ENCODE data around the gene GHDC. TPM values are rescaled to one million over a fixed set of nuclear protein-coding genes. Genes with fewer than 3 reads are reported as not detected.
"Not testable (repeated sequence)": the region's sequence is repeated elsewhere in the genome, so short reads cannot be mapped to it uniquely, and the experiment has no call there.

The GHDC gene
- total RNA-seq, 4 donors from 2014 or later = 8.2 to 26.8 (median 17.5) TPM

GRCh38 chr17:42146911-42147607, 47.2 kb downstream of the GHDC start:
- no peaks in the 10 kb centered on the region for H3K36me3 ChIP-seq
- DNase-seq = no peak
- TF ChIP-seq CTCF (IDR thresholded peaks at IDR 0.05) (no peak), POLR2A (IDR thresholded peaks at IDR 0.05) (no peak)
- H3K27ac ChIP-seq = no peak overlapping the region
- no peaks in the 10 kb centered on the region for H3K4me1 ChIP-seq
- H3K27me3 ChIP-seq = no peaks in the 10 kb centered on the region
- intact Hi-C loops (cut with DNase I; ENCODE audit: low total_unique reads) = no loop called here
- H3K9me3 ChIP-seq = no peaks in the 10 kb centered on the region
- no peak overlapping the region for H3K4me3 ChIP-seq

GRCh38 chr17:42143138-42143537, 51.2 kb downstream of the GHDC start:
- H3K27ac ChIP-seq; H3K27me3 ChIP-seq; H3K36me3 ChIP-seq; intact Hi-C loops (cut with DNase I; ENCODE audit: low total_unique reads); DNase-seq; H3K4me3 ChIP-seq; H3K9me3 ChIP-seq: not testable (repeated sequence)
- H3K4me1 ChIP-seq = peaks cover 0 to 13% of the 10 kb centered on the region in 2 donors

GRCh38 chr17:42142371-42142896, 51.9 kb downstream of the GHDC start:
- Histone ChIP-seq H3K27ac (no peak overlapping the region), H3K36me3 (no peaks in the 10 kb centered on the region), H3K9me3 (no peaks in the 10 kb centered on the region), H3K4me3 (no peak overlapping the region), H3K27me3 (no peaks in the 10 kb centered on the region), H3K4me1 (peaks cover 0 to 13% of the 10 kb centered on the region in 2 donors)
- no peak for DNase-seq
- intact Hi-C loops (cut with DNase I; ENCODE audit: low total_unique reads) = no loop called here
- TF ChIP-seq CTCF (IDR thresholded peaks at IDR 0.05) (no peak), POLR2A (IDR thresholded peaks at IDR 0.05) (no peak)

- DNase-seq = no peak
- H3K4me1 ChIP-seq = peaks cover 0 to 13% of the 10 kb centered on the region in 2 donors
- TF ChIP-seq CTCF (IDR thresholded peaks at IDR 0.05) (no peak), POLR2A (IDR thresholded peaks at IDR 0.05) (no peak)
- no peaks in the 10 kb centered on the region for H3K9me3 ChIP-seq
- no peak overlapping the region for H3K4me3 ChIP-seq
- H3K27ac ChIP-seq = no peak overlapping the region
- intact Hi-C loops (cut with DNase I; ENCODE audit: low total_unique reads) = no loop called here
- no peaks in the 10 kb centered on the region for H3K36me3 ChIP-seq
- H3K27me3 ChIP-seq = no peaks in the 10 kb centered on the region
Measured at GRCh38 chr17:42141382-42141781, 52.9 kb downstream of the GHDC start.

- H3K9me3 ChIP-seq; H3K4me3 ChIP-seq; intact Hi-C loops (cut with DNase I; ENCODE audit: low total_unique reads); DNase-seq; H3K36me3 ChIP-seq; H3K27me3 ChIP-seq; H3K27ac ChIP-seq: not testable (repeated sequence)
- peaks cover 0 to 13% of the 10 kb centered on the region in 2 donors for H3K4me1 ChIP-seq
Measured at GRCh38 chr17:42140690-42141089, 53.6 kb downstream of the GHDC start.

Other genes with a start within 250 kb of the GHDC start
- gene CNP, start 227.7 kb downstream of the GHDC start, total RNA-seq = 10 to 100 TPM; 10.2 to 74.7 (median 40.2) TPM
- gene DNAJC7, start 177.1 kb downstream of the GHDC start, total RNA-seq = 100 to 1,000 TPM in 1 of 4 donors, 10 to 100 TPM in 3; 25.1 to 107 (median 53.1) TPM
- 10 to 100 TPM in 3 of 4 donors, 1 to 10 TPM in 1; 2.4 to 35.4 (median 26.8) TPM for gene NKIRAS2, start 174.4 kb downstream of the GHDC start, total RNA-seq
- gene C17orf113, start 143.9 kb downstream of the GHDC start, total RNA-seq = 1 to 10 TPM in 2 of 4 donors, under 1 TPM in 1, not detected in 1; 0.77 to 3.3 (median 2.1) TPM
- 1 to 10 TPM in 1 of 4 donors, under 1 TPM in 1, not detected in 2; 0.48 to 1.0 TPM for gene ZNF385C, start 96.0 kb downstream of the GHDC start, total RNA-seq
- gene DHX58, start 81.8 kb downstream of the GHDC start, total RNA-seq = 10 to 100 TPM; 12.9 to 21.3 (median 16.2) TPM
- 10 to 100 TPM; 20.9 to 80.9 (median 39.2) TPM for gene KAT2A, start 73.1 kb downstream of the GHDC start, total RNA-seq
- under 1 TPM in 1 of 4 donors, not detected in 3; 0.28 TPM for gene HSPB9, start 71.7 kb downstream of the GHDC start, total RNA-seq
- gene RAB5C, start 39.5 kb downstream of the GHDC start, total RNA-seq = 100 to 1,000 TPM in 1 of 4 donors, 10 to 100 TPM in 3; 51.7 to 105 (median 68.0) TPM
- under 1 TPM in 1 of 4 donors, not detected in 3; 0.55 TPM for gene KCNH4, start 13.4 kb downstream of the GHDC start, total RNA-seq
- 1 to 10 TPM in 1 of 4 donors, not detected in 3; 1.0 TPM for gene HCRT, start 9.0 kb downstream of the GHDC start, total RNA-seq
- gene STAT5B, start 81.9 kb upstream of the GHDC start, total RNA-seq = 100 to 1,000 TPM in 3 of 4 donors, 10 to 100 TPM in 1; 72.1 to 187 (median 144) TPM
- gene STAT5A, start 94.0 kb upstream of the GHDC start, total RNA-seq = 10 to 100 TPM; 30.7 to 69.2 (median 33.9) TPM
- 100 to 1,000 TPM; 115 to 298 (median 171) TPM for gene STAT3, start 193.9 kb upstream of the GHDC start, total RNA-seq
- gene CAVIN1, start 228.8 kb upstream of the GHDC start, total RNA-seq = 100 to 1,000 TPM; 204 to 520 (median 372) TPM

All from uterus (tissue), 4 donors.